ENCODE data around the gene FATE1. TPM values are rescaled to one million over a fixed set of nuclear protein-coding genes. Genes with fewer than 3 reads are reported as not detected.
A peak's percentile ranks its signal among the peaks of the same experiment; 100 is the strongest.

Gene FATE1
- total and polyA plus RNA-seq, 10 donors, result 0.06 TPM; not detected in 9

DNA sequence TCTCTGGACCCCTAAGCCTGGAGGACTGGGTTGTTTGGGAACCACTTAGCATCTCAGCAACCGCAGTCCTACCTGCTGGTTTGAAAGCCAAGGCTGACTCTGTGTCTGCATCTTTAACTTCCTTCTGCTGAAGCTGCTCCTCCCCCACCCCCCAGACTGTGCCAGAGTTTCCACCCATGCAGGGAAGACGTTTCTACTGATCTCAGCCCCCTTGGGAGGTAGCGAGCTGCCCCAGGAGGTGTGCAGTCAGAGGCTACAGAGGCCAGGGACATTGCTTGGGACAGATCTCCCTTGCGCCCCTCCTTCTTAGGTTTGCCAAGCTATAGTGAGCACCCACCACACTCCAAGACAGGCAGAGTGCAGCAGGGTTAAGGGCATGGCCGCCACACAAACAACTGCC is 4.7 kb upstream of the FATE1 start:
- Histone ChIP-seq H3K4me3 (no peak overlapping the region), H3K9me3 (no peaks in the 10 kb centered on the region), H3K36me3 (no peaks in the 10 kb centered on the region), H3K4me1 (no peaks in the 10 kb centered on the region), H3K27ac (no peak overlapping the region), H3K27me3 (replicated peaks in 1 of 7) (peaks cover 0 to 6% (median 0%) of the 10 kb centered on the region in 7 donors)
- intact Hi-C loops (cut with DNase I; ENCODE audit: low total_unique reads), result no loop called here
- peak; percentile 46 for DNase-seq
- 0 to 61% (median 51%) methylated on average over 1 to 5 of the region's 5 CpGs for WGBS, 5 donors
- TF ChIP-seq, protein P1, sequence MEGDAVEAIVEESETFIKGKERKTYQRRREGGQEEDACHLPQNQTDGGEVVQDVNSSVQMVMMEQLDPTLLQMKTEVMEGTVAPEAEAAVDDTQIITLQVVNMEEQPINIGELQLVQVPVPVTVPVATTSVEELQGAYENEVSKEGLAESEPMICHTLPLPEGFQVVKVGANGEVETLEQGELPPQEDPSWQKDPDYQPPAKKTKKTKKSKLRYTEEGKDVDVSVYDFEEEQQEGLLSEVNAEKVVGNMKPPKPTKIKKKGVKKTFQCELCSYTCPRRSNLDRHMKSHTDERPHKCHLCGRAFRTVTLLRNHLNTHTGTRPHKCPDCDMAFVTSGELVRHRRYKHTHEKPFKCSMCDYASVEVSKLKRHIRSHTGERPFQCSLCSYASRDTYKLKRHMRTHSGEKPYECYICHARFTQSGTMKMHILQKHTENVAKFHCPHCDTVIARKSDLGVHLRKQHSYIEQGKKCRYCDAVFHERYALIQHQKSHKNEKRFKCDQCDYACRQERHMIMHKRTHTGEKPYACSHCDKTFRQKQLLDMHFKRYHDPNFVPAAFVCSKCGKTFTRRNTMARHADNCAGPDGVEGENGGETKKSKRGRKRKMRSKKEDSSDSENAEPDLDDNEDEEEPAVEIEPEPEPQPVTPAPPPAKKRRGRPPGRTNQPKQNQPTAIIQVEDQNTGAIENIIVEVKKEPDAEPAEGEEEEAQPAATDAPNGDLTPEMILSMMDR (IDR thresholded peaks at IDR 0.05 in 8 of 11, conservative IDR thresholded peaks at IDR 0.05 in 3 of 11), result no peak
- TF ChIP-seq POLR2AphosphoS5 (IDR thresholded peaks at IDR 0.05) (no peak), POLR2A (IDR thresholded peaks at IDR 0.05) (no peak)

DNA sequence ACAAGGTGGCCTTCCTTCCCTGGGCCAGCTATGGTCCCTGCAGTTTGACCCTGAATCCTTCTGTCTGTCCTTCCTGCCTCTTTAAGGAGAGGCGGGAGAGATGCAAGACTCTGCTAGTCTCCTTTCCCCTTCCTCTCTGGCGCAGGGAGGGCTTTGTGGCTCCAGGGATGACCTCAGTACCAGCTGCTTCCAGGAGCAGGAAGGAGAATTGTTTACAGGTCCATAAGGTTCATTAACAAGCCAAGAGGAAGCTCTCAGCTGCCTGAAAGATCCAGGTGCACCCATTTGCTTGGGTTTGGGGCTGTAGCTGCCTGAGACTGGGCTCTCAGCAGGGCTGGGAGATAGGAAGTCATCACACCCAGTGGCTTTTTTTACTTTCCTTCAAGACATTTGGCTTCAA is 4.0 kb upstream of the FATE1 start:
- H3K27me3 ChIP-seq (replicated peaks in 1 of 7), result no peaks in the 10 kb centered on the region
- H3K4me3 ChIP-seq, result no peak overlapping the region
- H3K36me3 ChIP-seq, result no peaks in the 10 kb centered on the region
- WGBS, 5 donors, result 22 to 49% (median 25%) methylated on average over 2 of the region's 2 CpGs
- TF ChIP-seq POLR2AphosphoS5 (IDR thresholded peaks at IDR 0.05), result no peak
- TF ChIP-seq, protein P1 (IDR thresholded peaks at IDR 0.05 in 8 of 11, conservative IDR thresholded peaks at IDR 0.05 in 3 of 11), result no peak
- TF ChIP-seq POLR2A (IDR thresholded peaks at IDR 0.05), result no peak
- H3K9me3 ChIP-seq, result no peaks in the 10 kb centered on the region
- intact Hi-C loops (cut with DNase I; ENCODE audit: low total_unique reads), result no loop called here
- no peak for DNase-seq
- H3K4me1 ChIP-seq, result no peaks in the 10 kb centered on the region
- no peak overlapping the region for H3K27ac ChIP-seq

DNA sequence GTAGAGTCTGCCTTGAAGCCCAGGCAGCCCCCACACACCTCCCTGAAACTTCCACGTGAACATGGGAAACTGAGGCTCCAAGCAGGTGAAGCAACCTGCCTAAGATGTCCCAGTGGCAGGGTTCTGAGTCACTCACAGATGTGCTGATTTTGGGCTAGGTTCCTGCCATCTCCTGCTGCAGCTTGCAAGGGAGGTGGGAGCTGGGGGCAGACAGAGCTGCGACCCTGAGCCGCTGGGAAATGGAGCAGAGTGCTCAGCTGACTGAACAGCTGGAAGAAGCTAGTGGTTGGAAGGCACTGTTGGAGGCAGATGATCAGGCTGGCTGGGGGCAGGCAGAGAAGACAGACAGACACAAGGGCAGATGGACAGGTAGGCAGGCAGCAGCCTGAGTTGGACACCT is 3.6 kb upstream of the FATE1 start:
- Histone ChIP-seq H3K27me3 (replicated peaks in 1 of 7) (no peaks in the 10 kb centered on the region), H3K9me3 (no peaks in the 10 kb centered on the region), H3K4me1 (no peaks in the 10 kb centered on the region), H3K27ac (no peak overlapping the region), H3K4me3 (no peak overlapping the region), H3K36me3 (no peaks in the 10 kb centered on the region)
- intact Hi-C loops (cut with DNase I; ENCODE audit: low total_unique reads), result no loop called here
- TF ChIP-seq POLR2AphosphoS5 (IDR thresholded peaks at IDR 0.05) (no peak), POLR2A (IDR thresholded peaks at IDR 0.05) (no peak)
- TF ChIP-seq, protein P1 (IDR thresholded peaks at IDR 0.05 in 8 of 11, conservative IDR thresholded peaks at IDR 0.05 in 3 of 11), result no peak
- peak; percentile 51 for DNase-seq
- WGBS, 5 donors, result 52 to 89% (median 68%) methylated on average over 3 of the region's 3 CpGs

DNA sequence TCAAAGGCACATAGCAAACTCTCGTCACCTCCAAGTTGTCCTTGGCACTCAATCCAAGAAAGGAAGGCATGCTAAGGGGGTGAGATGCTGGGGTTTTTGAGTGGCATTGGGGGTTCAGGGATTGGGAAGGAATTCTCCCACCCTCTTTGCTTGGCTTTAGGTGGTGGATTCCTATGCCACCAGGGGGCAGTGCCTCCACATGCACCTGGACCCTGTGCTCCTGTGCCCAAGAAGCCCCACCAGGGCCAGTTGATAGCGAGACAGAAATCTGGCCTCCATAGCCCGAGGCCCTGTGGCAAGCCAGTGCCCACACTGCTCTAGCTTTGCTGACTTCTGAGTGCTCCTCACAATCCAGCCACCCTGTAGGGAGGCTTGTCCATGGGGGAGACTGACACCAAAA is 2.0 kb upstream of the FATE1 start:
- intact Hi-C loops (cut with DNase I; ENCODE audit: low total_unique reads), result no loop called here
- Histone ChIP-seq H3K4me1 (no peaks in the 10 kb centered on the region), H3K4me3 (no peak overlapping the region), H3K9me3 (no peaks in the 10 kb centered on the region), H3K27me3 (replicated peaks in 1 of 7) (no peaks in the 10 kb centered on the region), H3K27ac (no peak overlapping the region), H3K36me3 (no peaks in the 10 kb centered on the region)
- WGBS, 5 donors, result 40 to 54% (median 41%) methylated on average over 3 of the region's 3 CpGs
- no peak for DNase-seq
- no peak for TF ChIP-seq POLR2A (IDR thresholded peaks at IDR 0.05)
- TF ChIP-seq, protein P1 (IDR thresholded peaks at IDR 0.05 in 8 of 11, conservative IDR thresholded peaks at IDR 0.05 in 3 of 11), result peak in 6 of 11 experiments; percentile 21 to 41 (median 32)

Measured in spleen (tissue), 11 donors.